ENCODE measurements around the gene ATP1A1. TPM values are rescaled to one million over a fixed set of nuclear protein-coding genes. Genes with fewer than 3 reads are reported as not detected.

Gene ATP1A1
- total and polyA plus RNA-seq, 4 donors, result 138 to 216 (median 186) TPM

DNA sequence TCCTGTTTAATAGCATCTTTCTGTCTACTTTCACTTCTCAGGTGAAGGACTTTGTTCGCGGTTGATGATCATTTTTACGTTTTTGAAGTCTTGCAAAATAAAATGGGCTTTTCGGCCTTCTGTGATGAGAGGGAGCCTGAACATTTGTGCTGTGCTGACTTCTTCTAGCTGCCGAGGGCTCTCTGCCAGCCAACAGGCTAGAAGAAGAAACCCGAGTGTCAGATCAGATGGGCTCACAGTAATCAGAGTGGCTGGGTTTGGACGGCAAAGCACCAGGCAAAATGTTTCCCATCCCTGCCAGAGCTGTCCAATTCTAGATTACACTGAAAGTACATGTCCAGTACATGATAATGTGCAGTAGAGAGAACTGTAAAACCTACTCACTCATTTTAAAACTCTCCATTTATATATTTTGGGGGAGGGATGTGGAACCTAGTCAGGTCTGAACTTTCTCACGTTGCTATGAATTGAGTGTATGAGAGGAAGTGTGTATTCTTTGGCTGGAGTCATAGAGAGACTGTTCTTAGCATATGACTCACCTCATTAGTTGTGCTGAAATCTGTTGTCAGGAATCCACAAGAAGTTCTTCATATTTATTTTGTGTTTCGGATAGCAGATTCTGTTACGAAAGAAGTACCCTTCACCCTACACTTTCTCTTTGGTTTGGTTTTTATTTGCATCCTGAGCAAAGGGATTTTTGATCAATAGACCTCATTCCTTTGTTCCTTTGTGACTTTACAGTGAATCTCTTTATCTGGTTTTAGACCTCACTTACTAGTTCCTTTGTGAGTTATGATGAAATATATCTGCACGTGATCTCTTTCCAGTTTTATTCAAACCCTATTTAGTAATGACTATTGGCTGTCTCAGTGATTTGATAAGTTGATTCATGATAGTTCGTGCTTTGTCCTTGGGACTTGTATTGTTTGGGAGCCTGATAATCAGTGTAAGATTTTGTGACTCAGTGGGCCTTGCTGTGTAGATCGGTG is 4.8 kb downstream of the ATP1A1 start:
- Histone ChIP-seq H3K36me3 (ENCODE audit: control insufficient read depth in 1 of 2, insufficient read depth in 2 of 2, low read length in 1 of 2) (no peaks in the 10 kb centered on the region), H3K27me3 (ENCODE audit: control insufficient read depth in 1 of 2, insufficient read depth in 2 of 2, low read length in 1 of 2) (no peaks in the 10 kb centered on the region), H3K4me1 (ENCODE audit: control insufficient read depth in 1 of 2, insufficient read depth in 2 of 2, low read length in 2 of 2) (peaks cover 0 to 15% of the 10 kb centered on the region in 2 donors), H3K27ac (ENCODE audit: low read depth in 1 of 2, low read length in 2 of 2) (peak overlapping the region; percentile 92 to 94), H3K9me3 (ENCODE audit: control insufficient read depth, low read length) (no peaks in the 10 kb centered on the region), H3K4me3 (ENCODE audit: low read length in 2 of 2) (no peak overlapping the region)
- WGBS, 2 donors, result 16% methylated on average over 13 of the region's 13 CpGs
- DNase-seq (peak; percentile 74 to 82), ATAC-seq (ENCODE audit: low FRiP score) (peak; percentile 75)
- intact Hi-C loops (cut with DNase I), result loop anchor here in 1 of 2 donors (5.0 kb wide), 2 partner anchors 39 to 59 kb away; no protein-coding TSS in a partner anchor

DNA sequence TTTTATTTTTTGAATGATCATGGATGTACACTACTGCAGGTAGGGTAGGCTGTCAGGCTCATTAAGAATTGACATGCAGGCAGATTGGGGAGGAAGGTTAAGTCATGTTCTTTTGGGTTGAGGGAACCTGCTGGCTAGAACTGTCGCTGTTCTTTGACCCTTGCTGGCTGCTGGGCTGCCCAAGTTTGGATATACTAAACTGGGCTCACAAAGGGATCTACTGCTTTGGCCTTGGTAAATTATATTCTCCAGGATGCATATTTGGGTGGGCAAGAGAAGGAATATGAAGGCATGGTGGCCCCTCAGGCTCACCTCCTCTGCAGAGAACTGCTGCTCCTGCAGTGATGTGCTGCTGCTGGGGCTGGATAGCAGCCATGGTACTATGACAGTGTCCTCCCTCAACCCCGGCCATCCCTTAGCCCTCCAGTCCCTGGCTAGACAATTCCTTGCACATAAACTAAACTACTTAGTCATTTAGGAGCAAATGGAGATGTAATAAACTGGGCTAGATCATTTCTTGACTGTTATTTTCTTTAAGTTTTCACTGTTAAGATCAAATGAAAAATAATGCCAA is 6.1 kb downstream of the ATP1A1 start:
- intact Hi-C loops (cut with DNase I), result loop anchor here in 1 of 2 donors (5.0 kb wide), 2 partner anchors 38 to 58 kb away; no protein-coding TSS in a partner anchor
- H3K27ac ChIP-seq (ENCODE audit: low read depth in 1 of 2, low read length in 2 of 2), result no peak overlapping the region
- H3K9me3 ChIP-seq (ENCODE audit: control insufficient read depth, low read length), result no peaks in the 10 kb centered on the region
- no peaks in the 10 kb centered on the region for H3K36me3 ChIP-seq (ENCODE audit: control insufficient read depth in 1 of 2, insufficient read depth in 2 of 2, low read length in 1 of 2)
- H3K4me3 ChIP-seq (ENCODE audit: low read length in 2 of 2), result no peak overlapping the region
- no peak for DNase-seq
- WGBS, 2 donors, result 55 to 63% methylated on average over 2 of the region's 2 CpGs
- H3K27me3 ChIP-seq (ENCODE audit: control insufficient read depth in 1 of 2, insufficient read depth in 2 of 2, low read length in 1 of 2), result no peaks in the 10 kb centered on the region
- ATAC-seq (ENCODE audit: low FRiP score), result no peak
- H3K4me1 ChIP-seq (ENCODE audit: control insufficient read depth in 1 of 2, insufficient read depth in 2 of 2, low read length in 2 of 2), result peaks cover 0 to 15% of the 10 kb centered on the region in 2 donors

DNA sequence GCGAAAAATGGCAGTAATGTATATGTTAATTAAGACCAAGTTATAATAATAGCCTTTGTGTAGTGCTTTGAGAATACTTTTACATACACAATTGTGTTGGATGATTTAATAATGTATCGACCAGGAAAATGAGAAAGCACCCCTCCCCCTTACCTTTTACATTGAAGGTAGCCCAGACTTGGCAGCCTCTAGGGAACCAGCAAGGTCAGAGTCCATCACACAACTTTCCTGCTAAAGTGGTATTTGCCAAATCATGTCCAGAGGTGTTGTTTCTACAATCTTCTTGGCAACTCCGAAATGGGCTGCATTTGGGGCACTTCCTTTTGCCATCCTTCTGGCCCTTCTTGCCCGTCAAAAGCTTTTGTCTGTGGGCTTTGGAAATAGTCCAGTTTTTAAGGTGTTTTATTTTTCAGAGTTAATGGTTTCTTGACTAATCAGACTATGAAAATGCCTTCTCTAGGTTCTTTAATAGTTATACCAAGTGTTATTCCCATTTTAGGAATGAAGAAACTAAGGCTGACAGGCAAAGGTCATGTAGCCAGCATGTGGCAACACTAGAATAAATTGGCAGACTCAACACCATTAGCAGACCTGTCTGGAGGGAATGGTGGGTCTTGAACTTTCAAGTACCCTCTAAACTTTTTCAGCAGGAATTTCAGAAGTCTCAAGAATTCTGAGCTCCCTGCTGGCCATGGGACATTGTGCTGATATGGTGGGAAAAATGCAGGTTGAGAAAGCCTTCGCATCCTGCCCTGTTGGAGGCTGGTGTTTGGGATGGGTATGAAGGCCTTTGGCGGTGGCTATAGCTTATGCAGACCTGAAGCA is 6.8 kb downstream of the ATP1A1 start:
- Histone ChIP-seq H3K9me3 (ENCODE audit: control insufficient read depth, low read length) (no peaks in the 10 kb centered on the region), H3K27me3 (ENCODE audit: control insufficient read depth in 1 of 2, insufficient read depth in 2 of 2, low read length in 1 of 2) (no peaks in the 10 kb centered on the region), H3K27ac (ENCODE audit: low read depth in 1 of 2, low read length in 2 of 2) (no peak overlapping the region), H3K4me1 (ENCODE audit: control insufficient read depth in 1 of 2, insufficient read depth in 2 of 2, low read length in 2 of 2) (peaks cover 0 to 15% of the 10 kb centered on the region in 2 donors), H3K4me3 (ENCODE audit: low read length in 2 of 2) (no peak overlapping the region), H3K36me3 (ENCODE audit: control insufficient read depth in 1 of 2, insufficient read depth in 2 of 2, low read length in 1 of 2) (no peaks in the 10 kb centered on the region)
- intact Hi-C loops (cut with DNase I), result loop anchor here in 1 of 2 donors (5.0 kb wide), 2 partner anchors 37 to 57 kb away; no protein-coding TSS in a partner anchor
- 81 to 83% methylated on average over 6 of the region's 6 CpGs for WGBS, 2 donors
- DNase-seq, result no peak
- ATAC-seq (ENCODE audit: low FRiP score), result no peak

DNA sequence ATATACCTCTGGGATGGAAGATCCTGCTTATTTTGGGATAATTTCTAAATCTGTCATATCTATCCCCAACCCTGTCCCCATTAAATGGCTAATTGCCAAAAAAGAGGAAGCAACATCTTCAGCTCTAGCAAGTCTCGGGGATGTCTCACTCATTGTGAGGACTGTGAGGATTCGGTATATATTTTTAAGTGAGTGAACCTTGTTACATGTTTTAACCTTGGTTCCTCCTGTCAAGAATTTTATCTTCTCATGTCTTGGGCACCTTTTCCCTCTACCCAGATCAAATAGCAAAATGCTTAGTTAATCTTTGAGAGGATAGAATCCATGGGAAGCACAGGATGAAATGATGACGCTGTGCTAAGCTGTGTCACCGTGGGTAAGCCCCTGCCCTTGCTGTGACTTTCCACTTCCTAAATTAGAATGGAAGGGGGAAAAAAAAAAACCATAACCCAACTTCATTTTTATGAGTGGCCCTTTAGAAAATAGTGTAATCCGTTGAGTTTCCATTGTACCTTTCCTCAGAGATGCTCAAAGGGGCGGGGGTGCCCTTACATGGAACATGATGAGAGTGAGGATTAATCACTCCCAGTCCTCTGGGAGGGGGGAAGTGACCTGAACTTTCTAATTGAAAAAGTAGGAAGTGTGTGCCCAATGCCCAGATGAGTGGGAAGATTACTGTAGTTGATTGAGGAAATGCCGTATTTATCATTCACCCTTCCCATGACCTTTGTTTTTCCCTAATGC is 7.6 kb downstream of the ATP1A1 start:
- intact Hi-C loops (cut with DNase I), result no loop called here
- DNase-seq (no peak), ATAC-seq (ENCODE audit: low FRiP score) (no peak)
- Histone ChIP-seq H3K27ac (ENCODE audit: low read depth in 1 of 2, low read length in 2 of 2) (no peak overlapping the region), H3K4me1 (ENCODE audit: control insufficient read depth in 1 of 2, insufficient read depth in 2 of 2, low read length in 2 of 2) (peaks cover 0 to 7% of the 10 kb centered on the region in 2 donors), H3K36me3 (ENCODE audit: control insufficient read depth in 1 of 2, insufficient read depth in 2 of 2, low read length in 1 of 2) (no peaks in the 10 kb centered on the region), H3K27me3 (ENCODE audit: control insufficient read depth in 1 of 2, insufficient read depth in 2 of 2, low read length in 1 of 2) (no peaks in the 10 kb centered on the region), H3K9me3 (ENCODE audit: control insufficient read depth, low read length) (no peaks in the 10 kb centered on the region), H3K4me3 (ENCODE audit: low read length in 2 of 2) (no peak overlapping the region)
- 83% methylated on average over 7 of the region's 7 CpGs for WGBS, 2 donors

DNA sequence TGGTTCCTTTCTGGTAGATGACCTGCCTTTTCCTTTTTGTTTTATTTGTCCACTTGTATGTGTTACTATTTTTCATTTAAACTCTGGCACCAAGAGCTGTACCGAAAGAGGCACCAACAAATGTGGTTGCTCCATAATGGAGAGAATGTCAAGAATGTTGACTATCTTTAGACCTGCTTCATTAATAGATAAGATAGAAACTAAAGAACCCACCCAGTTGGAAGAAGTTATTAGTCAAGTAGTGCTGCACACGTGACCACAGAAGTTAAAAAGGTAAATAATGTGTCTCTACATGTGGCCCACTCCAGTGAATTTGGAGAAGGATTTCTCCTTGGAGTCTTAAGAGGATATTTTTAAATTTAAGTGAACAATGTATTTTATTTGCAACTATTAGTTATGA is 9.3 kb downstream of the ATP1A1 start:
- Histone ChIP-seq H3K9me3 (ENCODE audit: control insufficient read depth, low read length) (no peaks in the 10 kb centered on the region), H3K4me3 (ENCODE audit: low read length in 2 of 2) (no peak overlapping the region), H3K27ac (ENCODE audit: low read depth in 1 of 2, low read length in 2 of 2) (no peak overlapping the region), H3K27me3 (ENCODE audit: control insufficient read depth in 1 of 2, insufficient read depth in 2 of 2, low read length in 1 of 2) (no peaks in the 10 kb centered on the region), H3K4me1 (ENCODE audit: control insufficient read depth in 1 of 2, insufficient read depth in 2 of 2, low read length in 2 of 2) (peaks cover 0 to 3% of the 10 kb centered on the region in 2 donors), H3K36me3 (ENCODE audit: control insufficient read depth in 1 of 2, insufficient read depth in 2 of 2, low read length in 1 of 2) (no peaks in the 10 kb centered on the region)
- no peak for DNase-seq
- ATAC-seq (ENCODE audit: low FRiP score), result no peak
- WGBS, 2 donors, result 5% methylated on average over 2 of the region's 2 CpGs
- intact Hi-C loops (cut with DNase I), result no loop called here

DNA sequence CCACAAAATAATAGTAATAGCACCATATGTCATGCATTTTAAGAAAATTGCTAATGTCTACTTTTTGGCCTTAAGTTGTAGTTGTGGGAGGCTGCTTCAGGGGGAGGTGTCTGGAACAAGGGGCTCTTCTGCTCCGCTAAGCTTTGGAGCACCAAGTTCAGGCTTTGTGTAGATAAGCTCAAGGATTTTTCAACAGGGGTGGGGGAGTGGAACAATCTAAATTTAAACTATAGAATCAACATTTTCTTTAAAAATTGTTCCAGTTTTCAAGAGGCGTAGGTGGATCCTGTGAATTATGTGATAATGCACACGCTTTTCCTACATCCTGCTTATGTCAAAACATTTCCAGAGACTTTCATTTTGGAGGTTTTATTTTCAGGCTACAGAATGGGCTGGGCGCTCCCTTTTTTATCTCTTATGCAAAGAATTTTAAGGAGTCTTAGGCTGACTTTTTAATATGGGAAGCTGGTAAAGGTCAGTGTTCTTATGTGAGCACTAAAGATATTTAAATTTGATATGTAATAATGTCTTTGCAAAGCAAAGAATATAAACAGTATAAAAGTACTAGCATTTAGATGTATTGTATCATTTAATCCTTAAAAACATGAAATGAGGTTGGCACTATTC is 9.9 kb downstream of the ATP1A1 start:
- H3K4me3 ChIP-seq (ENCODE audit: low read length in 2 of 2), result no peak overlapping the region
- ATAC-seq (ENCODE audit: low FRiP score) (no peak), DNase-seq (no peak)
- H3K4me1 ChIP-seq (ENCODE audit: control insufficient read depth in 1 of 2, insufficient read depth in 2 of 2, low read length in 2 of 2), result peaks cover 0 to 3% of the 10 kb centered on the region in 2 donors
- 22 to 29% methylated on average over 4 of the region's 4 CpGs for WGBS, 2 donors
- H3K27ac ChIP-seq (ENCODE audit: low read depth in 1 of 2, low read length in 2 of 2), result no peak overlapping the region
- no peaks in the 10 kb centered on the region for H3K9me3 ChIP-seq (ENCODE audit: control insufficient read depth, low read length)
- peaks cover 0 to 2% of the 10 kb centered on the region in 2 donors for H3K36me3 ChIP-seq (ENCODE audit: control insufficient read depth in 1 of 2, insufficient read depth in 2 of 2, low read length in 1 of 2)
- intact Hi-C loops (cut with DNase I), result no loop called here
- no peaks in the 10 kb centered on the region for H3K27me3 ChIP-seq (ENCODE audit: control insufficient read depth in 1 of 2, insufficient read depth in 2 of 2, low read length in 1 of 2)

DNA sequence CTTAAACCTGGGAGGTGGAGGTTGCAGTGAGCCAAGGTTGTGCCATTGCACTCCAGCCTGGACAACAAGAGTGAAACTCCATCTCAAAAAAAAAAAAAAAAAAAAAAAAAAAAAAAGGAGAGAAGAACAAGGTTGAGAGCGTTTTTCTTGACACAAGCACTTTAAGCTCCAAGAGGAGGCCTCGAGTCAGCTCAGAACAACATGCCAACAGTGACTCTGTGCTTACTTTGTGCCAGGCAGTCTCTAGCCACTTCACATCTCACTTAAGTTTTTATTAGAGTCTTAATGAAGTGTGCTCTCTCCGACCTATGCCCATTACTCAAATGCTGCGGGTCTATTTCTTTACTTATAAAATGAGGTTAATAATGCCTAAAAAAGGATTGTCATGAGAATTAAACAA is 13.0 kb downstream of the ATP1A1 start:
- no peak overlapping the region for H3K4me3 ChIP-seq (ENCODE audit: low read length in 2 of 2)
- 41 to 53% methylated on average over 4 of the region's 4 CpGs for WGBS, 2 donors
- H3K4me1 ChIP-seq (ENCODE audit: control insufficient read depth in 1 of 2, insufficient read depth in 2 of 2, low read length in 2 of 2), result no peaks in the 10 kb centered on the region
- ATAC-seq (ENCODE audit: low FRiP score), result no peak
- no peak for DNase-seq
- intact Hi-C loops (cut with DNase I), result no loop called here
- peaks cover 15 to 18% of the 10 kb centered on the region in 2 donors for H3K36me3 ChIP-seq (ENCODE audit: control insufficient read depth in 1 of 2, insufficient read depth in 2 of 2, low read length in 1 of 2)
- H3K9me3 ChIP-seq (ENCODE audit: control insufficient read depth, low read length), result peaks cover 4% of the 10 kb centered on the region
- H3K27me3 ChIP-seq (ENCODE audit: control insufficient read depth in 1 of 2, insufficient read depth in 2 of 2, low read length in 1 of 2), result no peaks in the 10 kb centered on the region
- H3K27ac ChIP-seq (ENCODE audit: low read depth in 1 of 2, low read length in 2 of 2), result no peak overlapping the region

Measured in aorta (tissue), 5 donors.